Uterus (tissue), 2 donors: Measurements from ENCODE around the gene SMCO4.

ENCODE experiments used
- CTCF ChIP-seq, 4 experiments: fragments of 200-600 bp in 2 of 4; fragments of 450-650 bp in 2 of 4; sonication (generic) in 2 of 4; IDR thresholded peaks; one replicate each; pipeline ENCODE4 v1.5.1; 2016 to 2019; ENCODE audit warnings: antibody characterized with exemption in 4 of 4, mild to moderate bottlenecking in 2 of 4, moderate library complexity in 1 of 4
- POLR2A ChIP-seq, 2 donors: fragments of 450-650 bp; IDR thresholded peaks; one replicate each; pipeline ENCODE4 v1.6.1; 2016; ENCODE audit warnings: antibody characterized with exemption in 2 of 2, mild to moderate bottlenecking in 1 of 2, moderate library complexity in 1 of 2

- TF ChIP-seq CTCF (IDR thresholded peaks at IDR 0.05) (no peak), POLR2A (IDR thresholded peaks at IDR 0.05) (no peak)
Observed at GRCh38 chr11:93519179-93519578, 24.0 kb downstream of the SMCO4 start.
